ENCODE measurements around the gene CNOT6L.

The CNOT6L gene

GRCh38 chr4:77669946-77670590 lies 149.1 kb downstream of the CNOT6L start:
- TF ChIP-seq, protein P1, sequence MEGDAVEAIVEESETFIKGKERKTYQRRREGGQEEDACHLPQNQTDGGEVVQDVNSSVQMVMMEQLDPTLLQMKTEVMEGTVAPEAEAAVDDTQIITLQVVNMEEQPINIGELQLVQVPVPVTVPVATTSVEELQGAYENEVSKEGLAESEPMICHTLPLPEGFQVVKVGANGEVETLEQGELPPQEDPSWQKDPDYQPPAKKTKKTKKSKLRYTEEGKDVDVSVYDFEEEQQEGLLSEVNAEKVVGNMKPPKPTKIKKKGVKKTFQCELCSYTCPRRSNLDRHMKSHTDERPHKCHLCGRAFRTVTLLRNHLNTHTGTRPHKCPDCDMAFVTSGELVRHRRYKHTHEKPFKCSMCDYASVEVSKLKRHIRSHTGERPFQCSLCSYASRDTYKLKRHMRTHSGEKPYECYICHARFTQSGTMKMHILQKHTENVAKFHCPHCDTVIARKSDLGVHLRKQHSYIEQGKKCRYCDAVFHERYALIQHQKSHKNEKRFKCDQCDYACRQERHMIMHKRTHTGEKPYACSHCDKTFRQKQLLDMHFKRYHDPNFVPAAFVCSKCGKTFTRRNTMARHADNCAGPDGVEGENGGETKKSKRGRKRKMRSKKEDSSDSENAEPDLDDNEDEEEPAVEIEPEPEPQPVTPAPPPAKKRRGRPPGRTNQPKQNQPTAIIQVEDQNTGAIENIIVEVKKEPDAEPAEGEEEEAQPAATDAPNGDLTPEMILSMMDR (IDR thresholded peaks at IDR 0.05; ENCODE audit: borderline replicate concordance, control extremely low read depth, extremely low read depth, insufficient read depth, missing control alignments), result no peak
- in situ Hi-C loops (cut with MboI; ENCODE audit: low sequenced_read_pairs, unreplicated experiment), result no loop called here
- DNase-seq (ENCODE audit: low spot score), result no peak

- DNase-seq (ENCODE audit: low spot score), result no peak
- in situ Hi-C loops (cut with MboI; ENCODE audit: low sequenced_read_pairs, unreplicated experiment), result no loop called here
Observed at GRCh38 chr4:77665381-77666069, 153.6 kb downstream of the CNOT6L start.

More at GRCh38 chr4:77665381-77666069, 153.6 kb downstream of the CNOT6L start:
- TF ChIP-seq, protein P1 (IDR thresholded peaks at IDR 0.05; ENCODE audit: borderline replicate concordance, control extremely low read depth, extremely low read depth, insufficient read depth, missing control alignments), result no peak

All from GM13976 (cell line).